NCI-H146 (cell line): ENCODE measurements around the gene HLX.
A peak's percentile ranks its signal among the peaks of the same experiment; 100 is the strongest.

Source experiments
- DNase-seq: peaks from one replicate; lab custom pipeline; 2025; lab: John Stamatoyannopoulos, UW

Gene HLX

DNA sequence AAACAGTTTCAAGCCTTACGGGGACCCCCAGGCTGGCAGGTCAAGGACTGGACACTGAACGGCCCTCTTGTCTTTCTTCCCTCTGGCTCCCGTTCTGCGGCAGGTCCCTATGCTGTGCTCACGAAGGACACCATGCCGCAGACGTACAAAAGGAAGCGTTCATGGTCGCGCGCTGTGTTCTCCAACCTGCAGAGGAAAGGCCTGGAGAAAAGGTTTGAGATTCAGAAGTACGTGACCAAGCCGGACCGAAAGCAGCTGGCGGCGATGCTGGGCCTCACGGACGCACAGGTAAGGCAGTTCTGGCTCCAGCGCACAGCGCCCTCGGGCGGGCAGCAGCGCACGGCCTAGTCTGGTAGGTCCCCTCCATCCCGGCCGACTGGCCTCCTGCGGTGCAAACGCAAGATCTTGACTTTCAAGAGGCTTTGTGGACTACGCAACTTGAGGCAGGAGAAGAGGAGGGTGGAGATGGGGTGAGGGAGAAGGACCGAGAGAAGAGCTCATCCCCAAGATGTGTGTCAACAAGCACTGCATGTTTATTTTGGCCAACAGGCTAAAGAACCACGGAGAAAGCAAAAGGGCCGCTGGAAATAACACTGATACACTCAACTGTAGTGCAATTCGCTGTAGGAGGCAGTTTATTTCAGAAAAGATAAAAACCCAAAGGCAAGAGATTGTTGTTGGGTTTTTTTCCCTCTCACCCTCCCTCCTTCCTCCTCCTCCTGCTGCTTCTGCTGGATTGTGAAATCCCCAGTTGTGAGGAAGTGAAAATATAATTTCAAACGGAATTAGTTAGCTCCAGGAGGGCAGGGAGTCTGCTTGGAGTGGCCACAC, 3.0 kb downstream of the HLX start:
- DNase-seq: no peak

DNA sequence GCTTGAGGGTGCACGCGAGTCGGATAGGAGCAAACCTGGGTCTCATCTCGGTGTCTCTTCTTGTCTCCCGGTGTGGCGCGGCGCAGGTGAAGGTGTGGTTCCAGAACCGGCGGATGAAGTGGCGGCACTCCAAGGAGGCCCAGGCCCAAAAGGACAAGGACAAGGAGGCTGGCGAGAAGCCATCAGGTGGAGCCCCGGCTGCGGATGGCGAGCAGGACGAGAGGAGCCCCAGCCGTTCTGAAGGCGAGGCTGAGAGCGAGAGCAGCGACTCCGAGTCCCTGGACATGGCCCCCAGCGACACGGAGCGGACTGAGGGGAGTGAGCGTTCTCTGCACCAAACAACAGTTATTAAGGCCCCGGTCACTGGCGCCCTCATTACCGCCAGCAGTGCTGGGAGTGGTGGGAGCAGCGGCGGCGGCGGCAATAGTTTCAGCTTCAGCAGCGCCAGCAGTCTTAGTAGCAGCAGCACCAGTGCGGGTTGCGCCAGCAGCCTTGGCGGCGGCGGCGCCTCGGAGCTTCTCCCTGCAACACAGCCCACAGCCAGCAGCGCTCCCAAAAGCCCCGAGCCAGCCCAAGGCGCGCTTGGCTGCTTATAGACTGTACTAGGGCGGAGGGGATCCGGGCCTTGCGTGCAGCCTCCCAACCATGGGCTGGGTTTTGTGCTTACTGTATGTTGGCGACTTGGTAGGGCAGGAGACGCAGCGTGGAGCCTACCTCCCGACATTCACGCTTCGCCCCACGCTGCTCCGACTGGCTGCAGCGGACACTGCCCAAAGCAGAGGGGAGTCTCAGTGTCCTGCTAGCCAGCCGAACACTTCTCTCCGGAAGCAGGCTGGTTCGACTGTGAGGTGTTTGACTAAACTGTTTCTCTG, 5.1 kb downstream of the HLX start:
- no peak for DNase-seq

DNA sequence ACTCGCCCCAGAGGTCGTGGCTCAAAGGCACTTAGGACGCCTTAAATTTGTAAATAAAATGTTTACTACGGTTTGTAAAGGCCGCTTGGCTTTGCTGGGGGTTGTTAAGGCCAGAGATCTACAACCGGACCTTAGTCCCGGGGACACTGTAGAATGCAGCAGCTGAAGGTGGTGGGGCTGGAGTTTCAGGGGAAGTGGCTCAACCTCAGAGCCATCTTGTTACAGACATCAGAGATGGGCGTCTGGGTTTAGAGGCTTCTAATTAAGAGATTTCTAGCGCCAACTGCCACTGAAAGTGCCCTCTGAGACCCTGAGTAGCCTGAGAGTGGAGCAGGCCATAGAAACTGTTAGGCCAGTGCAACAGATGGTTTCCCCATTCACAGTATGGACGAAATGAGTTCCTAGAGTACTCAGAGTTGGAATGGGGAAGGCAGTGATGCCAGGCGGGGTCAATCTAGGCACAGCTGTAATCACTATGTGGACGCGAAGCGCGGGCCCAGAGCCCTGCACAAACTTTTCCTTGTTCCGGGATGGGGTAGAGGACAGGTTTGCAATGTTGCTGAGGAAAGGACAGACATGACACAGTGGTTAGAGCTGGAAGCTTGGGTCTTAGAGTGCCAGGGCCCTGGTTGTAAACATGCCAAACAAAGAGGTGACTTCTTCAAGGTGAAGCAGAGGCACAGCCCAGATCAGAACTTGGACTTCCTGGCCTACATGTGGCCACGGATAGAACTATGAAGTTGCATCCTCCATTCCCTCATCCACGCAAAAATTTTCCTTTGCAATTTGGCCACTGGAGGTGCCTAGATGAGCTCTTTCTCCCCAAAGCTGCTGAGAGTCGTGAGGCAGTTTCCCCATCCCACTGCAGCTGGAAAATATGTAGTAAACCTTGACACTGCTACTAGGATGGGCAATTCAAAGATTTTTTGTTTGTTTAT, 6.0 kb downstream of the HLX start:
- DNase-seq: no peak

- DNase-seq: no peak
Measured at GRCh38 chr1:220885971-220886370, 6.7 kb downstream of the HLX start.

DNA sequence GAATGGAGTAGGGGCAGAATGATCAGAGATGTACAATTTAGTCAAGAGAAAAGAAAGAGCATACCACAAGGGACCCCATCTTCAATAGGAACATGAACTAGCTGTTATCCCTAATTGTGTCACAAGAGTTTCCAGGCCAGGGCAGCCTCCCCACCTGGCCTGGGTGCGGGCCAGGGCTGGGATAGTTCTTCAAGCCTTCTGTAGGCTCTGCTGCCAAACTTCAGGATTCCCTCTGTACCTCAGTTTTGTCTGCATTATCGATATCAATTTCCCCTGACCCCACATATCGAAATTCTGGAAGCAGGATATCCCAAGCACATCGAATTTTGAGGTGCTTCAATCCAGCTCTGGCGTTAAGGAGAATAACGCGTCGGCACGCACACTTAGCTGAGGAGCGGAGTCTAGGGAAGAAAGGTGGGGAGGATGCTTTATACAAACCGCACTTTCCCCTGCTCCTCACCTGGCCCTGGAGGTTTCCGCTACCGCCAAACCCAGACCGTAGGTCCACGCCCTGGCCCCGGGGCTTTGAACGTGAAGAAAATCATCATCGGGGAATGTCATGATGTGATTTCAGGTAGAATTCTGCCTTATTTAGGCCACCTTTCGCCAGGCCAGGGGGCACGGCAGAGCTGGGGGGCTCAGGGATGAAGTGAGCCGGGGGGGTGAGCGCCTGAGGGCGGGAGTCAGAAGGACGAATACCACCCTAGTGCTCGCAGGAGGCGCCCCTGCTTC, 7.4 kb downstream of the HLX start:
- DNase-seq: no peak

DNA sequence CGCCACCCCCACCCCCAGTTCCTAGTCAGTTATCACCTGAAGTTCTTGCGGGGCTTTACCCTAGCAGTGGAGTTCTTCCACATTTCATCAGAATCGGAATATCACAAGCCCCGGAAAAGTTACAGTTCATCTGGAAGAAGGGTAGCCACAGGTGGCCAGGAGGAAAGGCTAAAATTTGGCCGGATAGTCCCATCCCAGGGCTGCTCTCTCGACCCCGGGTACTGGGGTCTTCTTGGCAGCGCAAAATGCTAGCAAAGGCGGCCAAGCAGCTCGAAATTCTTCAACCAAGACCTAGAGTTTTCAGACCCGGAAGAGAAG, 7.9 kb downstream of the HLX start:
- no peak for DNase-seq

- no peak for DNase-seq
Measured at GRCh38 chr1:220887520-220888416, 8.5 kb downstream of the HLX start.

- DNase-seq: no peak
Measured at GRCh38 chr1:220888417-220888986, 9.3 kb downstream of the HLX start.

GRCh38 chr1:220889333-220889732, 10.1 kb downstream of the HLX start:
- DNase-seq: no peak

GRCh38 chr1:220889848-220890287, 10.6 kb downstream of the HLX start:
- no peak for DNase-seq

GRCh38 chr1:220890602-220891001, 11.4 kb downstream of the HLX start:
- DNase-seq: no peak

DNA sequence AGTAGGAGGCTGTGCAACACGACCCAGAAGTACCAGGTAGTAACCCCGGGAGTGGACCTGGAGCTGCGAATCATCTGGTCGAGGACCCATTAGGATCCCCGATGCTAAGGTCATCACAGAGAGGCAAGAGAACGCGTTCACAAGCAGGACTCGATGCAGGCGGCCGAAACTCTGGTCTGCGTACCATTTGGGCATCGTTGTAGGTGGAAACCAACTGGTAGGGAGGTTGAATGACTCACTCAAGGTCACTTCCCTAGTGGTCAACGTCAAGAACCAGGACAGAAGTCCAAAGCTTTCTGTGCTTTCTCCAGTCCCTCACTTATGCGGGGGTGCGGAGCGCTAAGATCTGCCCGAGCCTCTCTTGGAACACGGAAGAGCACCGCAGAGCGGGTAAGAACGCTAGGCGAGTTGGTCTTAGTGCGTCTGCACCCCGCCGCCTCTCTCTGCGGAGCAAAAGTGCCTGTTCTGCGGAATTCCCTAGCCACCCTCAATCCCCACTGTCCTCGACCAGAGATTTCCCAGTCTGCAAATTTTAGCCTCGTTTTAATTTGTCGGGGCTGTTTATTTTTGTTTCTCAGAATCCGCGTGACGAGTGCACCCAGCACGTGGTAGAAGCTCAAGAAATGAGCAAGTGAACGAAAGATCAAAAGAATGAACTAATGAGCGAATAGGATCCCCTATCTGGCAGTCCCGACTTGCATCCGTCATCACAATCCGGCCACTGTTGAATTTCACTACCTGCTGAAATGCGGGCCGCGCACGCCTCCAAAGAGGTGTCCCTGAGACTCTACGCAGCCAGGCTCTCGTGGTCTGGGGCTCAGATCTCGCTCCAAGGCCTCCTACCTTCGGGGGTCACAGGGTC, 12.2 kb downstream of the HLX start:
- no peak for DNase-seq

- no peak for DNase-seq
Measured at GRCh38 chr1:220892086-220892376, 12.8 kb downstream of the HLX start.

DNA sequence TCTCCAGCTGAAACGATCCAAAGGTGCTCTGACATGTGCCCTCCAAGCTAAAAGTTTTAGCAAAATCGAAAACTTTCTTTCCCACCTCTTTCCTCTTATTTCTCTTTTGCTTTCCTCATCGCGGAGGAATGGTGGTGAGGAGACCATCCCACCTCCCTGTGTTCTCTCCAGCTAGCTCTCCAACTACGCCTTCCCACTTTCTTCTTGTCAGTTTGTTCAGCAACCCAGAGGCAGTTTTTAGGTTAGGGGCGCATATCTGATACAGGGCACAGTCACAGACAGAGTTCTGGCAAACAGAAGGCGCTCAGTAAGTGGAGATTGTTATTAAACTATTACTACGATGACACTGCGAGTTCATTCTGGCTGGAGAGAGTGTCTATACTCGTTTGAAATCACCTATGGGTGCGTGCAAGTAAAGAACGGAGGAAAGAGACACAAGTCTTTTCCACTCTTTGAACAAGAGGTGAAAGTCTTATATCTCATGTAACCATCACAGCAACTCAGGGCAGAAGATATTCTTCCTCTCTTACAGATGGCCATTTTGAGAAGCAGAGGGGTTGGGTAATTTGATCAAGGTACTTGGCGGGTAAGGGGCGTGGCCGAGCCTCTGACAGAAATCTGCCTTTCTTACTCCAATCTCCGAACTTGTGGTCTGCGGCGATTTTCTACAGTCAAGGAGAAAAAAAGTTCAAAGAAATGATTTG, 13.9 kb downstream of the HLX start:
- no peak for DNase-seq

DNA sequence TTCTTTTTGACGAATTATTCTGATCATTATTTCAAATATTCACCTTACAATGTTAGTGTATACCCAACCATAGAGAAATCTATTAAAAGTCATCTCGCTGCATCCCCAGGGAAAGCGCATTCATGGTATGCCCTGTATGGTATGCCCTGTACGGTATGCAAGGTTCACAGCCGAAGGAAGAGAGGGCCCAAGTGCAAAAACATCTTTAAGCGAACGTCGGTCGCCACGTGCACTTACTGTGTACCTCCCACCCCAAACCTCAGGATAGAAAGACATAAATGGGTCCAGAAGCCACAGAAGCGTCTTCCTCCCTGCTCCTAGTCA, 14.4 kb downstream of the HLX start:
- DNase-seq: no peak

DNA sequence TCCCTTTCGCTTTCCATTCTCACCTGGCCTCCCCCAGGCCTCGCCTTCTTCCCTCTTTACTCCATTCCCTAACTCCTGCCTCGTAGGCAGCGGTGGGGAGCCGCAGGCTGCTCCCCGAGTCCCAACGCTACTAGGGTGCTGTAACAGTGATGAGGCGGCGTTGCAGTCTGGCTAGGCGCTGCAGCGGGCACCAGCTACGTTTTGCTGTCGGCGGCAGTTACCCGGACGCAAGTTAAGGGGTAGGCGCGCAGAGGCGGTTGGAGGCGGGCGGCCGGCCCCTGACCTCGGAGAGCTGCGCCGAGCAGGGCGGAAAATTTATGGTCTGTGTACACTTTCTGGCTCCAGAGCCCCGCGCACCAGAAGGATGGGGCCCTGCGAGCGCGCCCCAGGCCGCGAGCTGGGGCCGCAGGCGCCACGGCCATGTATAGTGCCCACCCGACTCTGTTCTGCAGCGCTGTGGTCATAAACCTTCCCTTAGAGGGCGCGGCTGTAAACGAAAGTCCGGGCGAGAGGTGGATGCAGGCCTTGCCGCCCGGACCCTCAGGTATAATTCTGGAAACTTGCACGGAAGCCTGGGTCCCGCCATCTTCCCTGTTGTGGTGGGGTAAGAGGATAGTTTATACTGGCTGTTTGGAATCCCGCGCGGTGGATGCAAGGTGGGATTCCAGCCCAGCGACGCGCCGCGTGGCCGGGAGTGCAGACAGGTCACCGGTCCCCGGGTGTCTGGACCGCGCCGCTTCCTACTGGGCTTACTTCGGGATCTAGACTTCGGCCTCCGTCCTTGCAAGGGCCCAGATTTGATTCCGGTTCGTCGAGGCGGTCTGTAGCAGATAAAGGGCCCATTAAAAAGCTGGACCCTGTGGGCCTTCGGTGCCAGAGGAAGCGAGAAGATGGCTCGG, 15.0 kb downstream of the HLX start:
- no peak for DNase-seq

GRCh38 chr1:220894924-220895256, 15.6 kb downstream of the HLX start:
- no peak for DNase-seq

DNA sequence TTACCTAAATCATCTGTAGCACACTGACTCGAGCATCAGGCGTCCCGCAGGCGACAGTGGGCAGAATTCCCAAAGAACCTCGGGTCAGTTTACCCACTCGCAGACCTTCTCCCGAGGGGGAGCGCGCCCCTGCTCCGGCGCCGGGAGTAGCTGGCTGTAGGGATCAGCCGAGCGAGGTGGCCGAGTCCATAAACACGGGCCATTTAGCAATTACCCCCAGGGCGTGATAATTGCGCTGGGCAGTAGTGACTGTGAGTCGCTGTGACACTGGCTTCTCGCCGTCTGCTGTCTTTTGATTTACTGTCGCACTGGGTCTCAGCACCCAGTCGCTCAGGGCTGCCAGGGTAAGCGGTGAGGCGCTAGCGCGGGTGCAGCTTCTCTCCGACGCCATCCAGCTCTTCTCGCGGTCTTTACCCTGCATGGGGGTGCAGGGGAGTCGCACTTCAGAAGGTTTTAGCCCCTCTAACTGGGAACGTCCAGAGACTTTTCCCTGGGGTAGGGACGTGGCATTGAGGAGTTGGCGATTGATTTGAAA, 16.2 kb downstream of the HLX start:
- DNase-seq: peak; percentile 23
